ENCODE measurements around the gene SLC35E1.
"Not testable (repeated sequence)": the region's sequence is repeated elsewhere in the genome, so short reads cannot be mapped to it uniquely, and the experiment has no call there.

Gene SLC35E1

GRCh38 chr19:16522559-16523377 lies 49.4 kb downstream of the SLC35E1 start:
- DNase-seq (ENCODE audit: low read depth): no peak

GRCh38 chr19:16521715-16522289 lies 50.4 kb downstream of the SLC35E1 start:
- DNase-seq (ENCODE audit: low read depth): no peak

- no peak for DNase-seq (ENCODE audit: low read depth)
Observed at GRCh38 chr19:16520986-16521624, 51.1 kb downstream of the SLC35E1 start.

DNA sequence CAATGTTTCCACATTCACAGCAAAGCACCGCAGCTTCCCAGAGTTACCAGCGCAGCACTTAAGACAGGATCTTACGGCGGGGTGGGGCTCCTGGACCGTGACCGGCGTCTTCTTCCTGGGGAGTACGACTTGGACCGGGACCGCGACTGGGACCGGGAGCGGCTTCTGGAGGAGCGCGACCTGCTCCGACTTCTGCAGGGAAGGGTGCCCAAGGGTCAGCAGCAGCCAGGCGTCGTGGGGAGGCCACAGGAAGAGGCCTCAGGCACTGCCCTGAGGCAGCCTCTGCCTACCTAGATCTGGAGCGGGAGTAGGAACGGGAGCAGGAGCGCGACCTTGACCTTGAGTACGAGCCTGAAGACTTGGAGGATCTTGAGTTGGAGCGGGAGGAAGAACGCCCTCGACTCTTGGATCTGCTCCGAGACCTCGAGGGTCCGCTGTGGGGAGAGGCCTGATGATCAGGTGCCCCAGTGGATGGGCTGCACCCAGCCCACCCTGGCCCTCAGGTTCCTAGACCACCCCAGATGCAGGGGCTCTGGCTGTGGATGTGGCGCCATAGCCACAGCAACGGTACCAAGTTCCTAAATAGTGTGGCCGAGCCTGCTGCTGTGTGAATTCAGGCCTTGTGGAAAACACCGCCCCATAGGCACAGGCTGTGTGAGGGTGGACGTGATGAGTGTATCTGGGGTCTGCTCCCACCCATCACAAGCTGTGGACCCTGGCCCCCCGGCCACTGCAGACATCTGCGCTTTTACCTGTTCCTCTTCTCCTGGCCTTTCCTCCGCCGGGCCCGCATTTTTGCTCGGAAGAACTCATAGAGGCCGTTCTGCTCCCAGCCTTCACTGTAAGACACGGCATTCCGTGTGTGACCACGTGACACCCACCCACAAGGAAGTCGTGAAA lies 51.9 kb downstream of the SLC35E1 start:
- no peak for DNase-seq (ENCODE audit: low read depth)

DNA sequence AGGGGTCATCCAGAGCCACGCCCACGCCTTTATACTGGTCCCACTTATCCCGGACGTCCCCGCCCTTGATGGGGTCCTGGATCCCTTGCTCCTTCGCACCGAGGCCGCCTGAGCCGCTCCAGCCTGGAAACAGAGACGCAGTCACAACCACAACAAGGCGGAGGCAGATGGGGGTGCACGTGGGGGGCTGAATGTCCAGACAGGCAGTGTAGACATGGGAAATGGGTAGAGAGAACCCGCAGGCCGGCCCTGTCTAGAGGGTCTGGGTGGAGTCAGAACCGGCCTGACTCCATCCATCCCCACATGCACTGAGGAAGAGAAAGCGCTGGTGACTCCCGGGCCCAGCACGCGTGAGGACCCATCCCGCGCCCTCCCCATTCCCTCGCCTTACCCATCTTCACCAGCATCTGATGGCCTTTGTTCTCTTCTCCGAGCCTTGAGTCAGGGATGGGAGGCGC lies 53.0 kb downstream of the SLC35E1 start:
- DNase-seq (ENCODE audit: low read depth): no peak

DNA sequence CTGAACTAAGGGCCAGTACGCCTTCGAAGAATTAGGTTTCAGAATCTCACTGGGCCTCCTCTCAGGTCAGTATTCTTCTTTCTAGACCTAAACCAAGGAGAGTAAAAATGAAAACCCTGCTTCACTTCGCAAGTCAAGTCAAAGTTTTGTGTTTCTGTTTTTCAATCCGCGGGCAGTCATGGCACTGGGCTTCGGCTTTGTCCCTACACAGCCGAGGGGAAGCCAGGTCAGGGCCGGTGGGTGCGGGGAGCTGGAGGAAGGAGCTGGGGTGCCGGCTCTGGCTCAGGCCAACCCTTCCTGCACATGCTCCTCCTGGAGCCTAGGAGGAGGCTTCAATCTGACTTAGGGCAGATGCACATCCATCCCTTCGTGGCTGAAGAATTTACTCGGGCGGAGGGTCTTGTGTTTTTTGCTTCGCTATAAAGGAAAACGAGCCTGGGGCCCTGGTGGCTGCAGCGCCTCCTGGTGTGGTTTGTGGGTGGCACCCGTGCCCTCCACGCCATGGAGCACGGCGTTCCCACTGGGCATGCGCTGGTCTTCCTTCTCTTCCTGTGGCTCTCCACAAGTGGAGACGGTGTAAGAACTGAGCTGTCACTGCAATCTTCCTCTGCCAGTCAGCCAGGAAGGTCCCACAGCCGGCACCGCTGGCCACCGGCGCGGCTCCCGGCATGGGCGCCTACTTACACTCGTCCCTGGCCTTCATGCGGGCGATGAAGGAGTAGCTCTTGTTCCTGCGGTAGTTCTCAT lies 53.6 kb downstream of the SLC35E1 start:
- DNase-seq (ENCODE audit: low read depth): no peak

GRCh38 chr19:16518061-16518460 lies 54.2 kb downstream of the SLC35E1 start:
- DNase-seq (ENCODE audit: low read depth): no peak

GRCh38 chr19:16516923-16517610 lies 55.1 kb downstream of the SLC35E1 start:
- DNase-seq (ENCODE audit: low read depth): no peak

DNA sequence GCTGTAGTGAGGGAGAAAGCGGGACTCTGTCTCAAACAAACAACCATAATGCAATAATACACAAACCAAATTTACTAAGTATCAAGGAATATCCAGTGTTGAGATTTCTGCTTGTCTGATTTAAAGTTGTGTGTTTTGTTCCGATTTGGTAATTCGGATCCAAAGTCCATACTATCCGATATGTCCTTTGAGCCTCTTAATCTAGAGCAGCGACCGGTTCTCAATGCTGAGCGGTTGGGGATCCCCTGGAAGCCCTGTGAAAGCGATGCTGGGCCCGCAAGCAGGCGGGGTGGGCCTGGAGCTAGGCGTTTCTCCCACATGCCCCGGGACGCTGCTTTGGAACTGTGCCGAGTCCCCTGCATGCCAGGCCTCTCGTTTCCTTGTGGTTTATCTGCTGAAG lies 55.8 kb downstream of the SLC35E1 start:
- DNase-seq (ENCODE audit: low read depth): no peak

- DNase-seq (ENCODE audit: low read depth): no peak
Observed at GRCh38 chr19:16514383-16515019, 57.7 kb downstream of the SLC35E1 start.

GRCh38 chr19:16512611-16513010 lies 59.6 kb downstream of the SLC35E1 start:
- DNase-seq (ENCODE audit: low read depth): not testable (repeated sequence)

GRCh38 chr19:16509141-16510061 lies 62.8 kb downstream of the SLC35E1 start:
- DNase-seq (ENCODE audit: low read depth): no peak

DNA sequence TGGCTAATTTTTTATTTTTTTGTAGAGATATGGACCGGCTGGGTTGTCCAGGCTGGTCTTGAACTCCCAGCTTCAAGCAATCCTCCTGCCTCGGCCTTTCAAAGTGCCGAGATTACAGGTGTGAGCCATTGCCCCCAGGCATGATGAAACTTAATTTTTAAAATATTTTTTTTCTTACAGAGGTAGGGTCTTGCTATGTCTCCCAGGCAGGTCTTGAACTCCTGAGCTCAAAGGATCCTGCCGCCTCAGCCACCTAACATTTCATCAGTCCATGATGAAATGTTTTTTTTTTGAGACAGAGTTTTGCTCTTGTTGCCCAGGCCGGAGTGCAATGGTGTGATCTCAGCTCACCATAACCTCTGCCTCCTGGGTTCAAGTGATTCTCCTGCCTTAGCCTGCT lies 63.7 kb downstream of the SLC35E1 start:
- no peak for DNase-seq (ENCODE audit: low read depth)

GRCh38 chr19:16506961-16507360 lies 65.3 kb downstream of the SLC35E1 start:
- DNase-seq (ENCODE audit: low read depth): no peak

DNA sequence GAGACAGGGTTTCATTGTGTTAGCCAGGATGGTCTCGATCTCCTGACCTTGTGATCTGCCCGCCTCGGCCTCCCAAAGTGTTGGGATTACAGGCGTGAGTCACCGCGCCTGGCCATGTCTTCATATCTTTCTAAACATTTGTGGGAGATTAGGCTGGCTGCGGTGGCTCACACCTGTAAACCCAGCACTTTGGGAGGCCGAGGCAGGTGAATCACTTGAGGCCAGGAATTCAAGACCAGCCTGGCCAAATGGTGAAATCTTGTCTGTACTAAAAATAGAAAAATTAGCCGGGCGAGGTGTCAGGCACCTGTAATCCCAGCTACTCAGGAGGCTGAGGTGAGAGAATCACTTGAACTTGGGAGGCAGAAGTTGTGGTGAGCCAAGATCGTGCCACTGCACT lies 66.1 kb downstream of the SLC35E1 start:
- not testable (repeated sequence) for DNase-seq (ENCODE audit: low read depth)

DNA sequence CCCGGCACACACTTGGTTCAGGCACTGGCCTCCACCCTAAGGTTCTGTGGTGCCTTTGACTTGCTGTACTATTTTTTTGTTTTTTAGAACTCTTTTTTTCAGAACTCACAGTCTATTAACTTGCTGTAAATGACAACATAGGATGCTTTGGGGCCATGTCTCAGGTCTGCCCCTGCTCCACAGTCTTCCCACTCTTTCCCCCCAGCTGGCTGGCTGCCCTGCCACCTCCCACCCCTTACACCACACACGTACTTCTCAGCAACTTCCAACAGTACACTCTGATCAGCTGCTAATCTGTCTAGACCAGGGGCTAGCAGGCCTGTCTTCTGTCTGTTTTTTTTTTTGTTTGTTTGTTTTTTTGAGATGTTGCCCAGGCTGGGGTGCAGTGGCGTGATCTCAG lies 67.9 kb downstream of the SLC35E1 start:
- DNase-seq (ENCODE audit: low read depth): no peak

Data from ELR (cell line).